Thyroid gland (tissue), 4 donors: Measurements from ENCODE around the gene TBC1D16. TPM values are rescaled to one million over a fixed set of nuclear protein-coding genes. Genes with fewer than 3 reads are reported as not detected.
"Not testable (repeated sequence)": the region's sequence is repeated elsewhere in the genome, so short reads cannot be mapped to it uniquely, and the experiment has no call there.

Source experiments
- DNase-seq, 2 donors: peaks; one replicate each; pipeline ENCODE4 v3.0.0-alpha.2; 2019
- H3K27ac ChIP-seq, 3 donors: fragments of 200-600 bp; sonication (generic); 1 replicate in 2 of 3; 2 replicates in 1 of 3; pipeline ENCODE4 v1.5.1; 2016 to 2019; ENCODE audit warnings: mild to moderate bottlenecking in 1 of 3, moderate library complexity in 1 of 3
- H3K27me3 ChIP-seq: fragments of 200-600 bp; sonication (generic); one replicate; pipeline ENCODE4 v1.5.1; 2019
- H3K36me3 ChIP-seq, 2 donors: fragments of 200-600 bp; sonication (generic); one replicate each; pipeline ENCODE4 v1.5.1; 2016 to 2019
- H3K4me1 ChIP-seq, 2 donors: fragments of 200-600 bp; sonication (generic); one replicate each; pipeline ENCODE4 v1.5.1; 2017 to 2019
- H3K4me3 ChIP-seq, 3 donors: fragments of 200-600 bp; sonication (generic); replicated peaks in 1 of 3; 1 replicate in 2 of 3; 2 replicates in 1 of 3; pipeline ENCODE4 v1.5.1; 2016; ENCODE audit warnings: mild to moderate bottlenecking in 1 of 3
- H3K9me3 ChIP-seq: fragments of 200-600 bp; sonication (generic); one replicate; pipeline ENCODE4 v1.5.1; 2017
- CTCF ChIP-seq, 6 experiments: fragments of 200-600 bp in 3 of 6; fragments of 450-650 bp in 3 of 6; sonication (generic) in 3 of 6; IDR thresholded peaks; one replicate each; pipeline ENCODE4 v1.5.1; 2016 to 2019; ENCODE audit warnings: antibody characterized with exemption in 6 of 6, mild to moderate bottlenecking in 2 of 6, inconsistent platforms in 1 of 6, moderate library complexity in 1 of 6
- POLR2A ChIP-seq, 2 donors: fragments of 450-650 bp; IDR thresholded peaks; one replicate each; pipeline ENCODE4 v1.6.1; 2017; ENCODE audit warnings: antibody characterized with exemption in 2 of 2, mild to moderate bottlenecking in 2 of 2, moderate library complexity in 1 of 2
- WGBS, 2 donors: methylation state at CpG; one replicate each; pipeline ENCODE4 v1.1.5; 2017; 5-methylcytosine and 5-hydroxymethylcytosine counted together
- intact Hi-C: fragments of 100-400 bp; cut with DNase I; formaldehyde crosslinking; loops from one replicate; pipeline ENCODE4 v1.15.1; 2023
- total RNA-seq, 4 donors: library from RNA; depleted of rRNA; stranded (reverse); fragments of >200 nt; gene quantifications; one replicate each; pipeline ENCODE4 v1.2.3, GENCODE V29; 2016

Gene TBC1D16
- total RNA-seq, 4 donors from 2014 or later: 25.4 to 32.2 (median 29.8) TPM

DNA sequence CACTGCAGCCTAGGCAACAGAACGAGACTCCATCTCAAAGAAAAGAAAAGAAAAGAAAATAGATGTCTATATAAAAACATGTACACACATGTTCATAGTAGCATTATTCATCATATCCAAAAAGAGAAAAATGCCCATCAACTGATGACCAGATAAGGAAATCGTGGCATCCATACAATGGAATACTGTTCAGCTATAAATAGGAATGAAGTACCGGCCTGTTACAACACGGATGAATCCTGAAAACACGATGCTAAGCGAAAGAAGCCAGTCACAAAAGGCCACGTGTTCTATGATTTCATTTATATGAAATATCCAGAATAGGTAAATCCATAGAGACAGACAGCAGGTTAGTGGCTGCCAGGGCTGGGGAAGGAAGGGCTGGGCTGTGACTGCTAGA lies 65.8 kb downstream of the TBC1D16 start:
- Histone ChIP-seq H3K27ac (no peak overlapping the region), H3K9me3 (no peaks in the 10 kb centered on the region), H3K4me3 (no peak overlapping the region), H3K27me3 (no peaks in the 10 kb centered on the region), H3K36me3 (peaks cover 0 to 3% of the 10 kb centered on the region in 2 donors), H3K4me1 (no peaks in the 10 kb centered on the region)
- TF ChIP-seq POLR2A (IDR thresholded peaks at IDR 0.05): no peak
- TF ChIP-seq CTCF (IDR thresholded peaks at IDR 0.05): no peak
- no peak for DNase-seq
- WGBS, 2 donors: 93 to 95% methylated on average over 7 of the region's 7 CpGs
- intact Hi-C loops: no loop called here

GRCh38 chr17:79968116-79968515 lies 67.6 kb downstream of the TBC1D16 start:
- WGBS, 2 donors: 91 to 96% methylated on average over 5 of the region's 5 CpGs
- DNase-seq: no peak
- no peak overlapping the region for H3K27ac ChIP-seq
- no peaks in the 10 kb centered on the region for H3K4me1 ChIP-seq
- intact Hi-C loops: no loop called here
- no peak for TF ChIP-seq POLR2A (IDR thresholded peaks at IDR 0.05)
- TF ChIP-seq CTCF (IDR thresholded peaks at IDR 0.05): no peak
- no peaks in the 10 kb centered on the region for H3K27me3 ChIP-seq
- H3K4me3 ChIP-seq: no peak overlapping the region
- H3K36me3 ChIP-seq: peaks cover 0 to 3% of the 10 kb centered on the region in 2 donors
- no peaks in the 10 kb centered on the region for H3K9me3 ChIP-seq

GRCh38 chr17:79966681-79967080 lies 69.0 kb downstream of the TBC1D16 start:
- H3K36me3 ChIP-seq: no peaks in the 10 kb centered on the region
- H3K27me3 ChIP-seq: no peaks in the 10 kb centered on the region
- DNase-seq: no peak
- H3K4me3 ChIP-seq: no peak overlapping the region
- H3K27ac ChIP-seq: no peak overlapping the region
- no peak for TF ChIP-seq CTCF (IDR thresholded peaks at IDR 0.05)
- no peak for TF ChIP-seq POLR2A (IDR thresholded peaks at IDR 0.05)
- no peaks in the 10 kb centered on the region for H3K9me3 ChIP-seq
- no peaks in the 10 kb centered on the region for H3K4me1 ChIP-seq
- 93 to 94% methylated on average over 3 of the region's 3 CpGs for WGBS, 2 donors
- intact Hi-C loops: no loop called here

DNA sequence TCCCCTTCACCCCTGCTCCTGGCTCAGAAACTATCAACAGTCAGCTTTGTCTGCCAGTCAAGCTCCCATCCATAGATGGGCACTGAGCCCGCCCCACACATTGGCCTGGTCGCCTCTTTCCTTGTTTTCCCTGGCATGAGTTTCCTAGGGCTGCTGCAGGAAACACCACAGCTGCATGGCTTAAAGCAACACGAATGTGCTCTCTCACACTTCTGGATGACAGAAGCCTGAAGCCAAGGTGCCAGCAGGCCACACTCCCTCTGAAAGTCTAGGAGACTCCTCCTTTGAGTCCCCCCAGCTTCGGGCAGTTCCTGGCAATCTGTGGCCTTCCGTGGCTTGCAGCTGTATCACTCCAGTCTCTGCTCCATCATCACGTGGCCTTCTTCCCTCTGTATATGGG lies 69.9 kb downstream of the TBC1D16 start:
- no peaks in the 10 kb centered on the region for H3K9me3 ChIP-seq
- no peaks in the 10 kb centered on the region for H3K36me3 ChIP-seq
- TF ChIP-seq POLR2A (IDR thresholded peaks at IDR 0.05) (no peak), CTCF (IDR thresholded peaks at IDR 0.05) (no peak)
- WGBS, 2 donors: 68 to 88% methylated on average over 6 of the region's 6 CpGs
- no peak overlapping the region for H3K4me3 ChIP-seq
- no peak for DNase-seq
- H3K4me1 ChIP-seq: no peaks in the 10 kb centered on the region
- no peaks in the 10 kb centered on the region for H3K27me3 ChIP-seq
- H3K27ac ChIP-seq: no peak overlapping the region
- intact Hi-C loops: no loop called here

GRCh38 chr17:79962467-79962866 lies 73.2 kb downstream of the TBC1D16 start:
- WGBS, 2 donors: 93 to 97% methylated on average over 6 of the region's 6 CpGs
- H3K9me3 ChIP-seq, DNase-seq, intact Hi-C loops, H3K27me3 ChIP-seq, H3K36me3 ChIP-seq, H3K4me3 ChIP-seq, H3K4me1 ChIP-seq, H3K27ac ChIP-seq: not testable (repeated sequence)

DNA sequence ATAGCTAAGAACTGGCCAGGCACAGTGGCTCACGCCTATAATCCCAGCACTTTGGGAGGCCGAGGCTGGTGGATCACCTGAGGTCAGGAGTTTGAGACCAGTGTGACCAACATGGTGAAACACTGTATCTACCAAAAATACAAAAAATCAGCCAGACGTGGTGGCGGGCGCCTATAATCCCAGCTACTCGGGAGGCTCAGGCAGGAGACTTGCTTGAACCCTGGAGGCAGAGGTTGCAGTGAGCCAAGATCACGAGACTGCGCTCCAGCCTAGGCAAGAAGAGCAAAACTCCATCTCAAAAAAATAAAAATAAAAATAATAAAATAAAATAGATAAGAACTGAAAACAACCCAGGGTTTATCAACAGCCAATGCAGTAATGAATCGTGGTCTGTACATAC lies 74.1 kb downstream of the TBC1D16 start:
- WGBS, 2 donors: 96 to 97% methylated on average over 9 of the region's 9 CpGs
- H3K27ac ChIP-seq, intact Hi-C loops, H3K4me1 ChIP-seq, H3K36me3 ChIP-seq, DNase-seq, H3K4me3 ChIP-seq, H3K27me3 ChIP-seq, H3K9me3 ChIP-seq: not testable (repeated sequence)
